BLaER1 treated with 17β-estradiol and CSF1 and Interleukin-3, amounts not matched to agents 10 nM and 100 nM (cell line): ENCODE measurements around the gene GRB7.
"Not testable (repeated sequence)": the region's sequence is repeated elsewhere in the genome, so short reads cannot be mapped to it uniquely, and the experiment has no call there.

Source experiments
- H3K27ac ChIP-seq, 11 experiments: shearing (Covaris generic); formaldehyde crosslinking; 2 replicates each; pipeline ENCODE4 v1.8.1; 2022
- H3K27me3 ChIP-seq, 11 experiments: shearing (Covaris generic); formaldehyde crosslinking; 2 replicates each; pipeline ENCODE4 v1.8.1; 2022
- H3K36me3 ChIP-seq, 11 experiments: shearing (Covaris generic); formaldehyde crosslinking; 2 replicates each; pipeline ENCODE4 v1.8.1; 2022
- H3K4me1 ChIP-seq, 10 experiments: shearing (Covaris generic); formaldehyde crosslinking; 2 replicates each; pipeline ENCODE4 v1.8.1; 2022
- H3K4me2 ChIP-seq, 11 experiments: shearing (Covaris generic); formaldehyde crosslinking; 2 replicates each; pipeline ENCODE4 v1.8.1; 2022
- H3K4me3 ChIP-seq, 10 experiments: shearing (Covaris generic); formaldehyde crosslinking; 2 replicates each; pipeline ENCODE4 v1.8.1; 2022
- H3K9ac ChIP-seq, 11 experiments: shearing (Covaris generic); formaldehyde crosslinking; 2 replicates each; pipeline ENCODE4 v1.8.1; 2022
- H3K9me3 ChIP-seq, 11 experiments: shearing (Covaris generic); formaldehyde crosslinking; replicated peaks in 1 of 11; 2 replicates each; pipeline ENCODE4 v1.8.1; 2022
- H4K20me1 ChIP-seq, 11 experiments: shearing (Covaris generic); formaldehyde crosslinking; 2 replicates each; pipeline ENCODE4 v1.8.1; 2022
- Cebpa-rat ChIP-seq, 11 experiments: shearing (Covaris generic); IDR thresholded peaks; 2 replicates each; pipeline ENCODE4 v1.8.1; 2022

Gene GRB7

DNA sequence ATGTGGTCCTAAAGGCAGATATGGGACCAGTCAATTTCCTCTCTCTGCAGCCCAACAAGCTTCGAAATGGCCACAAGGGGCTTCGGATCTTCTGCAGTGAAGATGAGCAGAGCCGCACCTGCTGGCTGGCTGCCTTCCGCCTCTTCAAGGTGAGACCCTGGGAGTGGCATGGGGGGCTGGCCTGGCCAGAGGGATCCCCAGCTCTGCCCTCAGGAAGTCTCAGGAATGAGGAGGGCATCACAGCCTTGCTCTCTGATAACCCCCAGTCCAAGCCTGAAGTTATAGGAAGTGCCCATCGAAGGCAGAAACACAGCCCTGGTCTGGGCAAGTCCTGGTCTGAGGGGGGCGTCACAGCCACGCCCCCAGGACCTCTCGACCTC lies 7.1 kb downstream of the GRB7 start:
- peaks cover 16 to 32% (median 23%) of the 10 kb centered on the region in 10 experiments for H3K4me1 ChIP-seq
- peaks cover 17 to 38% (median 31%) of the 10 kb centered on the region in 11 experiments for H3K27me3 ChIP-seq
- no peak overlapping the region for H3K4me3 ChIP-seq
- H3K4me2 ChIP-seq: no peak overlapping the region
- TF ChIP-seq Cebpa-rat (IDR thresholded peaks at IDR 0.05): no peak
- no peak overlapping the region for H3K27ac ChIP-seq
- H4K20me1 ChIP-seq: no peaks in the 10 kb centered on the region
- H3K9ac ChIP-seq: no peak overlapping the region
- no peaks in the 10 kb centered on the region for H3K9me3 ChIP-seq
- H3K36me3 ChIP-seq: no peaks in the 10 kb centered on the region

- Histone ChIP-seq H3K4me3 (no peak overlapping the region), H3K4me1 (peaks cover 9 to 30% (median 18%) of the 10 kb centered on the region in 10 experiments), H3K9ac (no peak overlapping the region), H3K36me3 (no peaks in the 10 kb centered on the region), H3K4me2 (no peak overlapping the region), H3K27me3 (peaks cover 10 to 31% (median 24%) of the 10 kb centered on the region in 11 experiments), H3K9me3 (no peaks in the 10 kb centered on the region), H3K27ac (no peak overlapping the region), H4K20me1 (no peaks in the 10 kb centered on the region)
- no peak for TF ChIP-seq Cebpa-rat (IDR thresholded peaks at IDR 0.05)
These were observed 7.8 kb downstream of the GRB7 start for GRCh38 chr17:39745335-39746144.

DNA sequence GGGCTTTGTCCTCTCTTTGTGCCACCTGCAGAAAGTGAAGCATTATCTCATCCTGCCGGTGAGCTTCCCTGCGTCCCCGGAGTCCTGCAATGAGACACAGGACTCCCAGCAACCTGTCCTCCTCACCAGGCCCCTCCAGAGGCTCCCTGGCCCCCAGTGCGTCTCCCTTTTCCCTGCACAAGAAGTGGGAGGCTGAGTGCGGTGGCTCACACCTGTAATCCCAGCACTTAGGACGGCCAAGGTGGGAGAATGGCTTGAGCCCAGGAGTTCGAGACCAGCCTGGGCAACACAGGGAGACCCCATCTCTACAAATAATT lies 8.4 kb downstream of the GRB7 start:
- no peak for TF ChIP-seq Cebpa-rat (IDR thresholded peaks at IDR 0.05)
- H3K27ac ChIP-seq: no peak overlapping the region
- H3K36me3 ChIP-seq: no peaks in the 10 kb centered on the region
- H3K4me3 ChIP-seq: no peak overlapping the region
- peaks cover 5 to 25% (median 18%) of the 10 kb centered on the region in 11 experiments; a peak in 21 of 22 replicates for H3K27me3 ChIP-seq
- no peaks in the 10 kb centered on the region for H4K20me1 ChIP-seq
- no peak overlapping the region for H3K4me2 ChIP-seq
- H3K9ac ChIP-seq: no peak overlapping the region
- H3K4me1 ChIP-seq: peaks cover 3 to 29% (median 14%) of the 10 kb centered on the region in 10 experiments; a peak in 19 of 20 replicates
- no peaks in the 10 kb centered on the region for H3K9me3 ChIP-seq

GRCh38 chr17:39747745-39748144 lies 10.0 kb downstream of the GRB7 start:
- Histone ChIP-seq H3K9ac (no peak overlapping the region), H3K27me3 (peaks cover 0 to 9% (median 2%) of the 10 kb centered on the region in 11 experiments; a peak in 9 of 22 replicates), H3K4me3 (no peak overlapping the region), H4K20me1 (no peaks in the 10 kb centered on the region), H3K36me3 (no peaks in the 10 kb centered on the region), H3K4me2 (no peak overlapping the region), H3K9me3 (no peaks in the 10 kb centered on the region), H3K4me1 (peaks cover under 1 to 31% (median 21%) of the 10 kb centered on the region in 10 experiments; a peak in 19 of 20 replicates), H3K27ac (no peak overlapping the region)
- no peak for TF ChIP-seq Cebpa-rat (IDR thresholded peaks at IDR 0.05)

- not testable (repeated sequence) for H3K4me3 ChIP-seq, H3K27me3 ChIP-seq, H3K9ac ChIP-seq, H3K36me3 ChIP-seq, H3K9me3 ChIP-seq, H4K20me1 ChIP-seq, H3K27ac ChIP-seq
- peaks cover 8 to 39% (median 29%) of the 10 kb centered on the region in 10 experiments for H3K4me1 ChIP-seq
- H3K4me2 ChIP-seq: peak overlapping the region in 1 of 11 experiments; percentile 38; a peak in 1 of 22 replicates
- TF ChIP-seq Cebpa-rat (IDR thresholded peaks at IDR 0.05): peak in 3 of 11 experiments; percentile 42 to 70 (median 58); a peak in 3 of 22 replicates
These were observed 10.8 kb downstream of the GRB7 start for GRCh38 chr17:39748444-39749034.

GRCh38 chr17:39750131-39751015 lies 12.6 kb downstream of the GRB7 start:
- Histone ChIP-seq H3K4me3 (no peak overlapping the region), H3K36me3 (no peaks in the 10 kb centered on the region), H3K4me2 (peak overlapping the region in 3 of 11 experiments; percentile 4 to 10 (median 5); a peak in 2 of 22 replicates), H4K20me1 (no peaks in the 10 kb centered on the region), H3K9me3 (no peaks in the 10 kb centered on the region), H3K27ac (no peak overlapping the region), H3K4me1 (peaks cover 17 to 51% (median 42%) of the 10 kb centered on the region in 10 experiments), H3K27me3 (no peaks in the 10 kb centered on the region), H3K9ac (0 out of 22 replicates have a peak overlapping the region, but pooled peaks of 1 of the 11 experiments have one; percentile 1)
- TF ChIP-seq Cebpa-rat (IDR thresholded peaks at IDR 0.05): no peak

GRCh38 chr17:39751016-39751543 lies 13.3 kb downstream of the GRB7 start:
- H3K4me1 ChIP-seq: peaks cover 24 to 58% (median 49%) of the 10 kb centered on the region in 10 experiments

GRCh38 chr17:39751637-39752036 lies 13.9 kb downstream of the GRB7 start:
- TF ChIP-seq Cebpa-rat (IDR thresholded peaks at IDR 0.05): no peak
- Histone ChIP-seq H3K4me2 (peak overlapping the region in 9 of 11 experiments; percentile 21 to 94 (median 88); a peak in 10 of 22 replicates), H3K27ac (peak overlapping the region in 1 of 11 experiments; percentile 28; a peak in 1 of 22 replicates), H4K20me1 (no peaks in the 10 kb centered on the region), H3K36me3 (no peaks in the 10 kb centered on the region), H3K9ac (peak overlapping the region in 1 of 11 experiments; percentile 47; a peak in 1 of 22 replicates), H3K4me3 (no peak overlapping the region), H3K27me3 (peaks cover 0 to 6% (median 0%) of the 10 kb centered on the region in 11 experiments; a peak in 2 of 22 replicates), H3K4me1 (peaks cover 30 to 63% (median 54%) of the 10 kb centered on the region in 10 experiments), H3K9me3 (no peaks in the 10 kb centered on the region)

More at GRCh38 chr17:39751016-39751543, 13.3 kb downstream of the GRB7 start:
- H3K9ac ChIP-seq: no peak overlapping the region
- H3K9me3 ChIP-seq: no peaks in the 10 kb centered on the region
- H3K4me3 ChIP-seq: no peak overlapping the region
- H3K36me3 ChIP-seq: no peaks in the 10 kb centered on the region
- no peak overlapping the region for H3K27ac ChIP-seq
- no peaks in the 10 kb centered on the region for H4K20me1 ChIP-seq
- TF ChIP-seq Cebpa-rat (IDR thresholded peaks at IDR 0.05): no peak
- H3K4me2 ChIP-seq: peak overlapping the region in 1 of 11 experiments; percentile 5; a peak in 1 of 22 replicates
- H3K27me3 ChIP-seq: peaks cover 0 to under 1% (median 0%) of the 10 kb centered on the region in 11 experiments; a peak in 2 of 22 replicates
